HCT116 (cell line): ENCODE data around the gene ITGAL.
"Not testable (repeated sequence)": the region's sequence is repeated elsewhere in the genome, so short reads cannot be mapped to it uniquely, and the experiment has no call there.

Source experiments
- CTCF ChIP-seq, 3 experiments: fragments of 200-600 bp in 1 of 3; sonication (generic) in 1 of 3; IDR thresholded peaks in 2 of 3; conservative IDR thresholded peaks in 1 of 3; 2 replicates each; pipeline ENCODE4 v1.5.1; 2012 to 2017; ENCODE audit warnings: low read depth in 2 of 3, low read length in 2 of 3, antibody characterized with exemption in 1 of 3, borderline replicate concordance in 1 of 3, control low read depth in 1 of 3, mild to moderate bottlenecking in 1 of 3, mixed read lengths in 1 of 3, mixed run types in 1 of 3, moderate library complexity in 1 of 3; ENCODE audit not compliant: insufficient read depth in 1 of 3
- EZH2 ChIP-seq: fragments of 200-600 bp; sonication (generic); IDR thresholded peaks from 2 replicates; pipeline ENCODE4 v1.6.1; 2017; ENCODE audit warnings: antibody characterized with exemption, mixed run types
- MAX ChIP-seq: IDR thresholded peaks from 2 replicates; pipeline ENCODE4 v1.6.1; 2012
- POLR2A ChIP-seq: IDR thresholded peaks from 2 replicates; pipeline ENCODE4 v1.7.0; 2011; ENCODE audit warnings: borderline replicate concordance; ENCODE audit not compliant: insufficient read depth, insufficient read length; ENCODE audit errors: extremely low read depth
- RAD21 ChIP-seq: IDR thresholded peaks from 2 replicates; pipeline ENCODE4 v1.6.1; 2012; ENCODE audit warnings: low read depth, mild to moderate bottlenecking
- TCF7L2 ChIP-seq: IDR thresholded peaks from 2 replicates; pipeline ENCODE4 v1.7.0; 2011; ENCODE audit warnings: borderline replicate concordance, inconsistent platforms; ENCODE audit not compliant: insufficient read depth, insufficient read length; ENCODE audit errors: extremely low read depth
- ZNF274 ChIP-seq: fragments of 200-500 bp; sonication (Bioruptor generic); IDR thresholded peaks from 2 replicates; pipeline ENCODE4 v1.6.1; 2014; ENCODE audit warnings: mild to moderate bottlenecking, low read depth, low read length, inconsistent platforms

GRCh38 chr16:30522702-30523463 is 50.3 kb downstream of the ITGAL start:
- not testable (repeated sequence) for TF ChIP-seq RAD21; MAX; TCF7L2; CTCF (IDR thresholded peaks at IDR 0.05 in 2 of 3, conservative IDR thresholded peaks at IDR 0.05 in 1 of 3; ENCODE audit: borderline replicate concordance in 1 of 3, insufficient read depth in 1 of 3, low read depth in 2 of 3, low read length in 2 of 3); EZH2; POLR2A; ZNF274
